ENCODE measurements around the gene NOX3.
"Not testable (repeated sequence)": the region's sequence is repeated elsewhere in the genome, so short reads cannot be mapped to it uniquely, and the experiment has no call there.

The NOX3 gene

DNA sequence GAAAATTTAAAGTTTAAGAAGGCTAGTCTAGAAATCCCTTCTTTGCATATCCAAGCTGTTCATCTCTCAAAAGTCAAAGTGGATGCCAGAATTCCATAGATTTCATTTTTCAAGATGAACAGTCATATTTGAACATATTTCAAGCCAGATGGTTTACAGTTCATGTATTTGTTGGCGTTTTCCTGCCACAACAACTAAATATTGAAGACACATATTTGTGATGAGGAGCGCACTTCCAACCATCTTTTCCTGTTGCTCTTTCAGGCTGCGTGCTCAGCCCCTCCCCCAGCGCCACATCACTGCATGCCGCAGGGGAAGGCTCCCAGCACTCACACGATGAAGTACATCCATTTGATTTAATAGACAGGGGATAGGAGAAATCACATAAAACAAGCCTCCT is 5.9 kb upstream of the NOX3 start:
- DNase-seq = no peak

- DNase-seq = no peak
Observed at GRCh38 chr6:155454471-155454870, 1.2 kb downstream of the NOX3 start.

DNA sequence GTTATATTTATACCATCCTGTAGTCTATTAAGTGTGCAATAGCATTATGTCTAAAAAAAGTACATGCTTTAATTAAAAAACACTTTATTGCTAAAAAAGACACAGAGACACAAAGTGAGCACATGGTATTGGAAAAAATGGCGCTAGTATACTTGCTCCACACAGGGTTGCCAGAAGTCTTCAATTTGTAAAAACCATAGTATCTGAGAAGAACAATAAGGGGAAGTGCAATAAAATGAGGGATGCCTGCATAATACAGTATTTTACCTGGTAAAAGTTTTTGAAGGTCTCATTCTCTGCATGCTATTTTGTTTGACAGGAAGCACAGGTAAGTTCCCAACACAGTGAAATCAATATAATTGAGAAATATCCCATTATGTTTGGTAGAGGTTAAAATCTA is 1.6 kb downstream of the NOX3 start:
- no peak for DNase-seq

GRCh38 chr6:155452576-155452975 is 3.1 kb downstream of the NOX3 start:
- DNase-seq = no peak

GRCh38 chr6:155451530-155451929 is 4.1 kb downstream of the NOX3 start:
- not testable (repeated sequence) for DNase-seq

- no peak for DNase-seq
Observed at GRCh38 chr6:155450240-155450581, 5.4 kb downstream of the NOX3 start.

- no peak for DNase-seq
Observed at GRCh38 chr6:155449450-155450239, 6.0 kb downstream of the NOX3 start.

- DNase-seq = no peak
Observed at GRCh38 chr6:155448668-155449449, 6.8 kb downstream of the NOX3 start.

- no peak for DNase-seq
Observed at GRCh38 chr6:155447949-155448348, 7.7 kb downstream of the NOX3 start.

DNA sequence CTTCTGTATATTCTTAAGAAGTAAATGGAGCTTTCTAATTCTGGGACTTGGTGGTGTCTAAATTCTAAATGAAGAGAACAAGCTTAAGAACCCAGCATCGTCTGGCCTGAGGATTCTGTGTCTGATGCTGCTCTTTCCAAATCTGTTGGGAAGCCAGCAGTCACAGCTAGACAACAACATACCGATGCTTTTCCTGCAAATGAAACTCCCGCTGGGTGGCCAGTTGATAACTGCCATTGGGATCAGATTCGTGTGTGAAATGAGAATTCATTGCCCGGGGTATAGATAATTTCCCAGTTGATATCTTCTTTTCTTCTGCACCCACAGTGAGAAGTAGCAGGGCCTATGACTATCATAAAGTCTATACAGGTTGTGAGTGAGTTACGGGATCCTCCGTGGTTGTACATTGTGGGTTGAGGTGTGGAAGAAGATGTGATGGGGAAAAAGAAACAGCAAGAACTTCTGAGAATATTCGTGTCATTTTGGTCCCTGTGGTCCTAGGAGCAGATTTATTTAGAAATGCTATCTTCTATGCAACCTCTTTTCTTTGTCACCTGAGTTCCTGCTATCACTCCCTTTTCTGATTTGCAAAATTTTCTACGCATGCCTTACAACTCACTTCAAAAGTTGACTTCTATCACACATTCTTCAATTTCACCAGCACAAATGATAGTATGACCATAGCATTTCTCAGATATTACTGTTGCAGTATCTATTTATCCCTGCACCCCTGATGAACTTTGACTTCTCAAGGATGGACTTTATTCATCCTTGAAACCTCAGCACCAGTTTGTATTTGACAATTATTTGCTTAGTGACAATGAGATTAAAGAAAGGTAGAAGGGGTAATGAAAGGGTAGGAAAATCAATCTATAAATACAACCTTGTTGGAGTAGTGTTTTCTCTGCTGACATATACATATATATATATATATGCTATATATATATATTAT is 10.4 kb downstream of the NOX3 start:
- DNase-seq = no peak

DNA sequence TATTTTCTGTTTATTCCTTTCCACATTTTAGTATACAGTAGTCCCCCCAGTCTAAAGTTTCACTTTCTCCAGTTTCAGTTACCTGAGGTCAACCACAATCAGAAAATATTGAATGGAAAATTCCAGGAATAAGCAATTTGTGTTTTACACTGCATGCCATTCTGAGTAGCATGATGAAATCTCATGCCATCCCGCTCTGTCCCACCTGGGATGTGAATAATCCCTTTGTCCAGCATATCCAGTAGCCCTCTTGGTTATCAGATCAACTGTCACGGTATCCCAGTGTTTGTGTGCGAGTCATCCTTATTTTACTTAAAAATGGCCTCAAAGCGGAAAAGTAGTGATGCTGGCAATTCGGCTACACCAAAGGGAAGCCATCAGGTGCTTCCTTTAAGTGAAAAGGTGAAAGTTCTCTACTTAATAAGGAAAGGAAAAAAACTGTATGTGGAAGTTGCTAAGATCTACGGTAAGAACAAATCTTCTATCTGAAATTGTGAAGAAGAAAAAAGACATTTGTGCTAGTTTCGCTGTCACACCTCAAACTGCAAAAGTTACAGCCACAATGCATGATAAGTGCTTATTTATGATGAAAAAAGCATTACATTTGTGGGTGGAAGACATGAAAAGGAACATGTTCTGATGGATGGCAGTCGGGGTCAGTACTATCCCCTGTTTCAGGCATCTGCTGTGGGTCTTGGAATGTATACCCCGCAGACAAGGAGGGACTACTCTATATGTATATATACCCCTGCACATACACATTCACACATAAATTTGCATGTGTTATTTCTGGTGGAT is 11.3 kb downstream of the NOX3 start:
- DNase-seq = no peak

DNA sequence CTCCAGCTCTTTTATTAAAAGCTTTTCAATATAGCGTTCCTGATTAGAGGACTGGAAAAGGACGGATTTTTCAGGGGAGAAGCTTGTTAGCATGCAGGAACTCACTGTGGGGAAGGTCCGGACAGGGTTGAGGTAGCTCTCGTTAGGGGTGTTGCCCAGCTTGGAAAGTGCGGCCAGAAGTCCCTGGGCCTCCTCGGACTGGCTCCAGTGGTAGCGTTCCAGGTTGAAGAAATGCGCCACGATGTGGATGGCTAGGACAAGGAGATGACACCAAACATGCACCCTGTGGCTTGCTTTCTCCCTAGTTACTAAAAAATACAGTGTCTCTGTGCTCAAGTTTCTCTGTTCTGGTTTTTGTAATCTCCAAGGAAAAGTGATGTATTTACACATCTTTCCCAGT is 12.5 kb downstream of the NOX3 start:
- DNase-seq = no peak

DNA sequence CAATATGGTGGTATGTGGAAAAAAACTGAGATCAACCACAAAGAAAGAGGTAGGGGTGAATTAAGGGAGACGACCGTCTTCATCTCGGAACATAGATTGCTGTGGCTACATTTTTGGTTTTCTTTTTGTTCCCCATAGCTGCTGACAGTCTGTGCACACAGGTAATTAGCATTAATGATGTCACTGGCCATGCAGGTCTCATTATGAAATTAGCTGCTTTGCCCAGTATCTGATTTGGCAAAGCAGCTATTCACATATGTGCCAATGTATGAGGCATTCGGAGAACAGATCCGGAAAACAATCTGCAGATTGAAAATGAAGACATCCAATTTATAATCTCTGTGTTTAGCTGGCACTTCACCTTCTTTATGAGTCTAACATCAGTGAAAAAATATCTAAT is 13.1 kb downstream of the NOX3 start:
- DNase-seq = no peak

GRCh38 chr6:155441112-155441465 is 14.6 kb downstream of the NOX3 start:
- DNase-seq = no peak

GRCh38 chr6:155440398-155441111 is 15.1 kb downstream of the NOX3 start:
- no peak for DNase-seq

DNA sequence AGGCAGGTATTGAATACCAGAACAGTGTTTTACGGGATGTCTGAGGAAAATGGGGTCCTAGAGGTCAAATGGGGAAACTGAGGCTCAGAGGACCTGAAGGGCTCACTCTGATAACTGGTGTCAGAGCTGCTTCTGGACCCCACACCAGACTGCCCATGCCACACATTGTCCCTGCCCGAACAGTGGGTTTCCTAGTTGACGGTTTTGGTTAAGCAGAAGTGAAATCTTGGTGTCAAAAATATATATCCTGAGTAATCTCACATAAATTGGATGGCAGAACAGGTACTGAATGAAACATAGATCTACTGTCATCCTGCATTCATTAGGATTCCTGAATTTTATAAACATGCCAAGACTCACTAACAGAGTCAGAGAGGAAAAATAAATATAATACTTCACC is 16.3 kb downstream of the NOX3 start:
- no peak for DNase-seq

GRCh38 chr6:155436981-155437749 is 18.5 kb downstream of the NOX3 start:
- no peak for DNase-seq

DNA sequence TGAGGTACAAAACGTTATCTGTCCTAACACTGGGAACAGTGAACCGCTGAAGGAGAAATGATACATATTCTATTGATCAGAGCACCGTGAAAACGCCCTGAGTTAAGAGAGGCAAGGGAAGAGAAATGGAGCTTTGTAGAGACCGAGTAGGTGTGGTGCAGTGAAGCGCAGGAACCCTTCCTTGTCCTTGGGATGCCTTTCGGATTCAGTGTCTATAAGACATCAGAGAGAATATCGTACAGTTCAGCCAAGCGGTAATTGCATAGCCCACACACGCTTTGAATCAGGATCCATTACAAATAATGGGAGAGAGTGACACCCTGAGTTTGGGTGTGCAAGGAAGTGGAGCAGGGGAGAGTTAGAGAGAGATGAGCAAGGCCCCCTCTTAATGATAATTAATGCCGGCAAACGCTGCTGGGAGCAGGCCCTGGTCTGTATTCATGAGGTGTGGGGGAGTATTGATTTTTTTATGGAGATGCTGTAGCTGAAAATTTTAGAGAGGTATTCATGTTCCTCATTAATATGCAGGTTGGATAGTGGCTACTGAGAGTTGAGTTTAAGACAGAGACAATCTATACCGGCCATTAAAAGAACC is 20.7 kb downstream of the NOX3 start:
- no peak for DNase-seq

- no peak for DNase-seq
Observed at GRCh38 chr6:155434096-155434495, 21.5 kb downstream of the NOX3 start.

DNA sequence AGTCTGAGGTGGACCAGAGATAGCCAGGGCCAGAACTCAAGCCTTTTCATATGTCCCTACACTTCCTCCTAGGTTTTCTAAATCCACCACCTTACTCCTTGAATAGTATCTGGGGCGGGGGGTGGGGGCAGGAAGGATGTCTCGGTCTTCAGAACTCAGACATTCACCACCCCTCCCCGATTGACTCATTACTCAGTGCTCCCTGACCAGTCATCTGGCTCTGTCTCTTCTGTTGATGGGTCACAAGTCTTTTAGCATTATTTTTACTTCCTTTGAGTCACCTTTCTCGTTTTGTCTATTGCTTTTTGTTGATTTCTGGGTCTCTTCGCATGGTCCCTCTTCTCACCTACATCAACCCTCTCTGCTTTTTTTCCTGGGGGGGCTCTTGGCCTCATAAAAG is 23.3 kb downstream of the NOX3 start:
- no peak for DNase-seq

All from activated effector memory CD4-positive, alpha-beta T cell treated with Interleukin-2 at 50 U/mL for 16 hours (primary cell).